Right hindlimb (tissue), 1 donor: ENCODE measurements around the gene RAB40AL.

ENCODE experiments used
- DNase-seq: peaks from one replicate; pipeline ENCODE4 v3.0.0-alpha.2; 2018

Gene RAB40AL

GRCh38 chrX:102985192-102985591 is 48.1 kb downstream of the RAB40AL start:
- DNase-seq = no peak
